DMS114 treated with DMSO at 0.1 percent for 48 hours (cell line): ENCODE measurements around the gene CACNB1.
"Not testable (repeated sequence)": the region's sequence is repeated elsewhere in the genome, so short reads cannot be mapped to it uniquely, and the experiment has no call there.

Experiments used
- DNase-seq: peaks from one replicate; lab custom pipeline; 2025; ENCODE audit not compliant: unreplicated experiment; lab: John Stamatoyannopoulos, UW

The CACNB1 gene

GRCh38 chr17:39129544-39129943 is 67.9 kb downstream of the CACNB1 start:
- not testable (repeated sequence) for DNase-seq

DNA sequence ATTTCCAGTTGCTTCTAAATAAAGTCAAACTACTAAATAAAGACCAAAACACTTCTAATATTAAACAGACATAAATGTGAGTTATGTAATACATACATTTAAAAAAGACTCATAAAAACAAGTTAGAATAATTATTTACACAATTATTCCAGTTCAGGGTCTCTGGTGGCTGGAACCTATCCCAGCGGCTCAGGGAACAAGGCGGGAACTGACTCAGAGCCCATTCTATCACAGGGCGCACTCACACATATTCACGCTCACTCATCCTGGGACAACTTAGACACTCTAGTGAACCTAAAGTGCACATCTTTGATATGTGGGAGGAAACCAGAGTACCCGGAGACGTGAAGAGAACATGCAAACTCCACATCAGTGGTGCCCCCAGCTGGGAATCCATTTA is 71.0 kb downstream of the CACNB1 start:
- DNase-seq: no peak

DNA sequence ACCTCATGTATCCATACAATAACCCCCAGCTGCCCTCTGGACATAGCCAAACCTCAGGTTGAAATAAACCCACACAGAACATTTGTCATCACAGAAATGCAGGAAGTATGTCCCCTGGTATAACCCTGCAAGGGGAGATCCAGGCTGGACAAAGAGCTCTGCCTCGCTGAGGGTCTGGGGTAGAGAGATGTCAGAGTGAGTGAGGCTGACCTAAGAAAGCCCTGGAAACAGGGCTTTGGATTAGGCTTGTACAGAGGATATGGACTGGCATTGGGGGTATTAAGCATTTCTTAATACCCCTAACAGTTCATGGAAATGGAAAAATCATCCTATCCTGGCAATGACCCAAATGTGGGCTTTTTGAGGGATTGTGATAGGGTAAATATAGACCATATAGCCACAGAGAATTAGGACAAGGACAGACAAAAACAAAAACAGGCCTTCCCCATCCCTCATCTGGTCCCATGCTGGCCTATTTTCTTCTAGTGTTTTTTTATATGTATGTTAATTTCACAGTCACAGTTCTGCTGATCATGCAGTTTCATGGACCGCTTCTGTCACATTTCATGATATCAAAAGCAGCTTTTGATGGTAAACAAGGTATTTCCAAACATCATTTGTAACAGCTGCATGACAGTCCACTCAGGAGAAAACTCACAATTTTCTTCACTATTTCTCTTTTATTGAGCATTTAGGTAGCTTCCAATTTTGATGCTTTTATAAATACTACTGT is 72.2 kb downstream of the CACNB1 start:
- DNase-seq: no peak

GRCh38 chr17:39123627-39124026 is 73.8 kb downstream of the CACNB1 start:
- no peak for DNase-seq
